Measurements from ENCODE around the gene MYO3A. TPM values are rescaled to one million over a fixed set of nuclear protein-coding genes. Genes with fewer than 3 reads are reported as not detected.
A peak's percentile ranks its signal among the peaks of the same experiment; 100 is the strongest.
"Not testable (repeated sequence)": the region's sequence is repeated elsewhere in the genome, so short reads cannot be mapped to it uniquely, and the experiment has no call there.

Gene MYO3A
- total and polyA plus RNA-seq, 2 donors (not counting 1 experiment from before 2014, with no cell fraction given) = not detected

- Histone ChIP-seq H4K20me1 (ENCODE audit: control insufficient read depth, extremely low read depth, insufficient read depth, low read length) (no peaks in the 10 kb centered on the region), H3K27me3 (ENCODE audit: control insufficient read depth, insufficient read depth, low read length) (no peaks in the 10 kb centered on the region), H2AFZ (ENCODE audit: low read length) (no peak overlapping the region), H3K4me1 (ENCODE audit: control insufficient read depth, extremely low read depth, insufficient read depth, low read length) (no peaks in the 10 kb centered on the region), H3K9me3 (ENCODE audit: control insufficient read depth, insufficient read depth, low read depth, low read length) (no peaks in the 10 kb centered on the region), H3K27ac (ENCODE audit: insufficient read depth, low read length) (no peak overlapping the region), H3K9ac (ENCODE audit: insufficient read depth, low read length) (no peak overlapping the region), H3K36me3 (ENCODE audit: control insufficient read depth, insufficient read depth, low read length) (no peaks in the 10 kb centered on the region), H3K4me2 (ENCODE audit: extremely low read depth, insufficient read depth, low read length) (no peak overlapping the region), H3K4me3 (replicated peaks in 1 of 4; ENCODE audit: control extremely low read depth in 1 of 4, insufficient read depth in 1 of 4, low read depth in 3 of 4, low read length in 4 of 4) (no peak overlapping the region), H3K79me2 (ENCODE audit: control insufficient read depth, insufficient read depth, low read length) (no peaks in the 10 kb centered on the region)
- DNase-seq (ENCODE audit: low read depth in 2 of 2) = peak in 1 of 2 donors; percentile 36
- TF ChIP-seq EZH2 (IDR thresholded peaks at IDR 0.05; ENCODE audit: low read length, missing control alignments) = no peak
- no peak for TF ChIP-seq CTCF (conservative IDR thresholded peaks at IDR 0.05 in 1 of 2, IDR thresholded peaks at IDR 0.05 in 1 of 2; ENCODE audit: low read depth in 1 of 2, low read length in 2 of 2)
Measured at GRCh38 chr10:26064106-26064505, 130.1 kb downstream of the MYO3A start.

GRCh38 chr10:26067680-26068079 lies 133.7 kb downstream of the MYO3A start:
- Histone ChIP-seq H3K9ac (ENCODE audit: insufficient read depth, low read length) (no peak overlapping the region), H3K4me1 (ENCODE audit: control insufficient read depth, extremely low read depth, insufficient read depth, low read length) (no peaks in the 10 kb centered on the region), H4K20me1 (ENCODE audit: control insufficient read depth, extremely low read depth, insufficient read depth, low read length) (no peaks in the 10 kb centered on the region), H3K36me3 (ENCODE audit: control insufficient read depth, insufficient read depth, low read length) (no peaks in the 10 kb centered on the region), H2AFZ (ENCODE audit: low read length) (no peak overlapping the region), H3K27me3 (ENCODE audit: control insufficient read depth, insufficient read depth, low read length) (no peaks in the 10 kb centered on the region), H3K9me3 (ENCODE audit: control insufficient read depth, insufficient read depth, low read depth, low read length) (no peaks in the 10 kb centered on the region), H3K79me2 (ENCODE audit: control insufficient read depth, insufficient read depth, low read length) (no peaks in the 10 kb centered on the region), H3K4me3 (replicated peaks in 1 of 4; ENCODE audit: control extremely low read depth in 1 of 4, insufficient read depth in 1 of 4, low read depth in 3 of 4, low read length in 4 of 4) (no peak overlapping the region), H3K27ac (ENCODE audit: insufficient read depth, low read length) (no peak overlapping the region), H3K4me2 (ENCODE audit: extremely low read depth, insufficient read depth, low read length) (no peak overlapping the region)
- no peak for DNase-seq (ENCODE audit: low read depth in 2 of 2)
- TF ChIP-seq EZH2 (IDR thresholded peaks at IDR 0.05; ENCODE audit: low read length, missing control alignments) = no peak
- no peak for TF ChIP-seq CTCF (conservative IDR thresholded peaks at IDR 0.05 in 1 of 2, IDR thresholded peaks at IDR 0.05 in 1 of 2; ENCODE audit: low read depth in 1 of 2, low read length in 2 of 2)

DNA sequence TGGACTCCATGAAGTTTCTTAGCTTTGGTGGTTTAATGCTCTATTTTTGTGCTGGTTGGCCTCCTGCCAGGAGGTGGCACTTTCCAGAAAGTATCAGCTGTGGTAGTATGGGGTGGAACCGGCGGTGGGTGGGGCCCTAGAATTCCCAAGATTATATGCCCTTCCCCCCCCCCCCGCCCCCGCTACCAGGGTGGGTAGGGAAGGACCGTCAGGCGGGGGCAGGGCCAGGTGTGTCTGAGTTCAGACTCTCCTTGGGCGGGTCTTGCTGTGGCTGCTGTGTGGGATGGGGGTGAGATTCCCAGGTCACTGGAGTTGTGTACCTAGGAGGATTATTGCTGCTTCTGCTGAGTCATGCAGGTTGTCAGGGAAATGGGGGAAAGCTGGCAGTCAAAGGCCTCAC lies 146.9 kb downstream of the MYO3A start:
- H4K20me1 ChIP-seq (ENCODE audit: control insufficient read depth, extremely low read depth, insufficient read depth, low read length); DNase-seq (ENCODE audit: low read depth in 2 of 2); H3K9me3 ChIP-seq (ENCODE audit: control insufficient read depth, insufficient read depth, low read depth, low read length); H3K27me3 ChIP-seq (ENCODE audit: control insufficient read depth, insufficient read depth, low read length); H3K4me2 ChIP-seq (ENCODE audit: extremely low read depth, insufficient read depth, low read length); H3K4me1 ChIP-seq (ENCODE audit: control insufficient read depth, extremely low read depth, insufficient read depth, low read length); H3K9ac ChIP-seq (ENCODE audit: insufficient read depth, low read length); H3K4me3 ChIP-seq (replicated peaks in 1 of 4; ENCODE audit: control extremely low read depth in 1 of 4, insufficient read depth in 1 of 4, low read depth in 3 of 4, low read length in 4 of 4); H3K79me2 ChIP-seq (ENCODE audit: control insufficient read depth, insufficient read depth, low read length); H2AFZ ChIP-seq (ENCODE audit: low read length); H3K36me3 ChIP-seq (ENCODE audit: control insufficient read depth, insufficient read depth, low read length); H3K27ac ChIP-seq (ENCODE audit: insufficient read depth, low read length): not testable (repeated sequence)

Data from fibroblast of lung (primary cell).